HepG2 (cell line): Measurements from ENCODE around the gene MFNG. TPM values are rescaled to one million over a fixed set of nuclear protein-coding genes. Genes with fewer than 3 reads are reported as not detected.
A peak's percentile ranks its signal among the peaks of the same experiment; 100 is the strongest.
"Not testable (repeated sequence)": the region's sequence is repeated elsewhere in the genome, so short reads cannot be mapped to it uniquely, and the experiment has no call there.

ENCODE experiments used
- ATAC-seq: fragments of 200-7000 bp; cut with Tn5 transposase; 3 replicates; pipeline ENCODE4 v1.9.1; 2020; ENCODE audit warnings: mild to moderate bottlenecking, moderate library complexity
- BruUV-seq: library from RNA; stranded (reverse); fragments of 400-500 nt; replicated peaks from 2 replicates; lab custom pipeline; 2021; lab: Mats Ljungman, UMichigan
- CTCF ChIA-PET: fragments of 300-600 bp; formaldehyde crosslinking; extraction: SDS; loops from one replicate; lab custom pipeline; 2021; ENCODE audit warnings: low total read pairs, inconsistent platforms, low intra/inter-chr PET ratio; lab: Yijun Ruan, JAX
- POLR2A ChIA-PET: fragments of 350-600 bp; sonication (Branson Sonifier 250); formaldehyde crosslinking; loops from one replicate; lab custom pipeline; 2020; ENCODE audit warnings: antibody characterized with exemption, inconsistent platforms; lab: Yijun Ruan, JAX
- DNase-seq: peaks from one replicate; pipeline ENCODE4 v3.0.0-alpha.2; 2015; ENCODE audit warnings: low spot score
- FAIRE-seq: peaks from 3 replicates; lab custom pipeline; 2011; peaks lifted over from hg19 to GRCh38; lab: Jason Lieb, UNC
- H2AFZ ChIP-seq: one replicate; pipeline ENCODE4 v1.6.1; 2011; ENCODE audit warnings: low read length, inconsistent platforms
- H3K27ac ChIP-seq: fragments of 300-600 bp; 3 replicates; pipeline ENCODE4 v1.8.0; 2011; ENCODE audit warnings: mixed run types, mild to moderate bottlenecking, mixed read lengths, low read length, inconsistent platforms; ENCODE audit not compliant: insufficient read depth; ENCODE audit errors: extremely low read length
- H3K27me3 ChIP-seq, 2 experiments: fragments of 200-600 bp in 1 of 2; 2 replicates in 1 of 2; 3 replicates in 1 of 2; pipeline versions ENCODE4 v1.6.0 to v1.8.0; 2011; ENCODE audit warnings: low read length in 2 of 2, mild to moderate bottlenecking in 2 of 2, moderate library complexity in 2 of 2, inconsistent platforms in 1 of 2; ENCODE audit not compliant: insufficient read depth in 2 of 2, control insufficient read depth in 1 of 2
- H3K36me3 ChIP-seq, 2 experiments: fragments of 200-600 bp in 1 of 2; replicated peaks in 1 of 2; 2 replicates in 1 of 2; 3 replicates in 1 of 2; pipeline versions ENCODE4 v1.5.1 to v1.8.0; 2011; ENCODE audit warnings: low read length in 2 of 2, inconsistent platforms in 1 of 2; ENCODE audit not compliant: insufficient read depth in 2 of 2, control insufficient read depth in 1 of 2
- H3K4me1 ChIP-seq: 2 replicates; pipeline ENCODE4 v1.5.1; 2012; ENCODE audit warnings: low read length, inconsistent platforms; ENCODE audit not compliant: insufficient read depth
- H3K4me2 ChIP-seq: 2 replicates; pipeline ENCODE4 v1.6.0; 2011; ENCODE audit warnings: low read depth, low read length, inconsistent platforms
- H3K4me3 ChIP-seq, 3 experiments: fragments of 200-600 bp in 1 of 3; sonication (generic), shearing (Covaris generic) in 1 of 3; replicated peaks in 1 of 3; 2 replicates each; pipeline ENCODE4 v1.5.1; 2011 to 2016; ENCODE audit warnings: low read length in 3 of 3, inconsistent platforms in 2 of 3, low read depth in 2 of 3, mild to moderate bottlenecking in 2 of 3, control low read depth in 1 of 3, mixed read lengths in 1 of 3; ENCODE audit not compliant: insufficient read depth in 1 of 3
- H3K79me2 ChIP-seq: one replicate; pipeline ENCODE4 v1.6.1; 2011; ENCODE audit warnings: low read length, inconsistent platforms; ENCODE audit not compliant: insufficient read depth
- H3K9ac ChIP-seq: 2 replicates; pipeline ENCODE4 v1.6.0; 2011; ENCODE audit warnings: mild to moderate bottlenecking, low read depth, low read length, inconsistent platforms; ENCODE audit not compliant: insufficient read depth
- H3K9me3 ChIP-seq: 2 replicates; pipeline ENCODE4 v1.5.1; 2012; ENCODE audit warnings: mild to moderate bottlenecking, low read length
- H4K20me1 ChIP-seq: 2 replicates; pipeline ENCODE4 v1.6.0; 2011; ENCODE audit warnings: inconsistent platforms, mild to moderate bottlenecking, low read length, moderate library complexity; ENCODE audit not compliant: insufficient read depth
- FOSL2 ChIP-seq: sonication (generic); formaldehyde crosslinking; IDR thresholded peaks from 2 replicates; pipeline ENCODE4 v1.4.0; 2020; ENCODE audit warnings: missing genetic modification reagents
- FOXK2 ChIP-seq: fragments of 450-650 bp; IDR thresholded peaks from 2 replicates; pipeline ENCODE4 v1.6.1; 2016
- FOXM1 ChIP-seq: sonication (generic); formaldehyde crosslinking; IDR thresholded peaks from 2 replicates; pipeline ENCODE4 v1.5.0; 2020; ENCODE audit warnings: missing genetic modification reagents
- HHEX ChIP-seq: IDR thresholded peaks from 2 replicates; pipeline ENCODE4 v1.6.1; 2016; ENCODE audit warnings: control low read depth
- HMG20B ChIP-seq: conservative IDR thresholded peaks from 2 replicates; pipeline ENCODE4 v1.6.1; 2016; ENCODE audit warnings: missing genetic modification reagents, missing compliant biosample characterization
- MAF1 ChIP-seq: sonication (generic); formaldehyde crosslinking; IDR thresholded peaks from 2 replicates; pipeline ENCODE4 v1.5.0; 2020; ENCODE audit warnings: missing genetic modification reagents, borderline replicate concordance
- NFKBIZ ChIP-seq: IDR thresholded peaks from 2 replicates; pipeline ENCODE4 v1.6.1; 2018; ENCODE audit warnings: missing genetic modification reagents, missing compliant biosample characterization
- POLR2G ChIP-seq: fragments of 200-400 bp; formaldehyde crosslinking; IDR thresholded peaks from 2 replicates; pipeline ENCODE4 v1.6.1; 2018; ENCODE audit warnings: mild to moderate bottlenecking, low read depth, low read length, moderate library complexity
- RBAK ChIP-seq: sonication (generic); formaldehyde crosslinking; IDR thresholded peaks from 2 replicates; pipeline ENCODE4 v1.5.1; 2020; ENCODE audit warnings: mild to moderate bottlenecking, missing genetic modification reagents
- TBX2 ChIP-seq: sonication (generic); formaldehyde crosslinking; IDR thresholded peaks from 2 replicates; pipeline ENCODE4 v1.5.0; 2020; ENCODE audit warnings: missing genetic modification reagents, mild to moderate bottlenecking, borderline replicate concordance
- ZFP82 ChIP-seq: sonication (generic); formaldehyde crosslinking; IDR thresholded peaks from 2 replicates; pipeline ENCODE4 v1.5.1; 2020; ENCODE audit warnings: mild to moderate bottlenecking, missing genetic modification reagents, borderline replicate concordance
- ZKSCAN5 ChIP-seq: sonication (generic); formaldehyde crosslinking; IDR thresholded peaks from 2 replicates; pipeline ENCODE4 v1.5.1; 2020; ENCODE audit warnings: mild to moderate bottlenecking, missing genetic modification reagents
- ZNF557 ChIP-seq: sonication (generic); formaldehyde crosslinking; IDR thresholded peaks from 2 replicates; pipeline ENCODE4 v1.4.0; 2020; ENCODE audit warnings: missing genetic modification reagents
- ZNF724P ChIP-seq: sonication (generic); formaldehyde crosslinking; IDR thresholded peaks from 2 replicates; pipeline ENCODE4 v1.8.0; 2022; ENCODE audit warnings: missing genetic modification reagents, borderline replicate concordance
- ZNF747 ChIP-seq: sonication (generic); formaldehyde crosslinking; IDR thresholded peaks from 2 replicates; pipeline ENCODE4 v1.8.1; 2023; ENCODE audit warnings: missing genetic modification reagents, mild to moderate bottlenecking, borderline replicate concordance
- ZNF792 ChIP-seq: IDR thresholded peaks from 2 replicates; pipeline ENCODE4 v1.6.1; 2016
- ZNF839 ChIP-seq: sonication (generic); formaldehyde crosslinking; IDR thresholded peaks from 2 replicates; pipeline ENCODE4 v1.4.0; 2020; ENCODE audit warnings: missing genetic modification reagents, mild to moderate bottlenecking, borderline replicate concordance
- WGBS: methylation state at CpG from one replicate; pipeline ENCODE4 v1.1.6; 2017; ENCODE audit warnings: low lambda C conversion rate; 5-methylcytosine and 5-hydroxymethylcytosine counted together
- in situ Hi-C: cut with HindIII; loops from 2 replicates; pipeline ENCODE4 v1.10.0; 2017; ENCODE audit warnings: low pct_unique_long_range_greater_than_20kb; ENCODE audit not compliant: extremely low pct_ligation_motif_present
- intact Hi-C: fragments of 100-400 bp; cut with micrococcal nuclease; formaldehyde crosslinking; loops from one replicate; pipeline ENCODE4 v1.10.0; 2022; ENCODE audit not compliant: unreplicated experiment
- polyA plus RNA-seq, 8 experiments: library from polyadenylated mRNA; depleted of rRNA in 3 of 8; stranded (reverse) in 7 of 8; unstranded in 1 of 8; fragments of >200 nt; fragmentation: Illumina TruSeq in 4 of 8; extraction: Trizol in 4 of 8; gene quantifications; 2 replicates each; pipeline versions ENCODE4 v1.2.1 to v1.2.3, GENCODE V29; 2011 to 2016; ENCODE audit warnings: low read depth in 4 of 8, missing spikeins in 1 of 8, mixed read lengths in 1 of 8; ENCODE audit not compliant: insufficient read depth in 1 of 8
- total RNA-seq, 5 experiments: library from RNA; depleted of rRNA; stranded (reverse); fragments of >200 nt; fragmentation: Illumina TruSeq; extraction: Trizol; gene quantifications; 2 replicates each; pipeline ENCODE4 v1.2.3, GENCODE V29; 2016; ENCODE audit warnings: low read depth in 1 of 5
- TF ChIP-seq, protein P1 (sequence below): sonication (generic); formaldehyde crosslinking; conservative IDR thresholded peaks from 2 replicates; pipeline ENCODE4 v1.8.0; 2022; ENCODE audit warnings: low read depth, missing genetic modification reagents

Gene MFNG
- total and polyA plus RNA-seq, 2 of the 13 experiments (the other 11 are each of a cell fraction or from before 2014, with no cell fraction given): 1.0 to 11.7 TPM

- 0 out of 2 replicates have a peak, but pooled peaks have one; percentile 33 for TF ChIP-seq HMG20B (CRISPR knock-in tag)
- peak; percentile 74 for TF ChIP-seq FOSL2 (CRISPR knock-in tag)
- no peak for TF ChIP-seq ZNF557 (CRISPR knock-in tag)
- TF ChIP-seq HHEX: peak; percentile 87
- no peak for TF ChIP-seq FOXM1 (CRISPR knock-in tag)
- TF ChIP-seq TBX2: peak; percentile 68
Observed at GRCh38 chr22:37533995-37534394, 47.8 kb upstream of the MFNG start (continued).

DNA sequence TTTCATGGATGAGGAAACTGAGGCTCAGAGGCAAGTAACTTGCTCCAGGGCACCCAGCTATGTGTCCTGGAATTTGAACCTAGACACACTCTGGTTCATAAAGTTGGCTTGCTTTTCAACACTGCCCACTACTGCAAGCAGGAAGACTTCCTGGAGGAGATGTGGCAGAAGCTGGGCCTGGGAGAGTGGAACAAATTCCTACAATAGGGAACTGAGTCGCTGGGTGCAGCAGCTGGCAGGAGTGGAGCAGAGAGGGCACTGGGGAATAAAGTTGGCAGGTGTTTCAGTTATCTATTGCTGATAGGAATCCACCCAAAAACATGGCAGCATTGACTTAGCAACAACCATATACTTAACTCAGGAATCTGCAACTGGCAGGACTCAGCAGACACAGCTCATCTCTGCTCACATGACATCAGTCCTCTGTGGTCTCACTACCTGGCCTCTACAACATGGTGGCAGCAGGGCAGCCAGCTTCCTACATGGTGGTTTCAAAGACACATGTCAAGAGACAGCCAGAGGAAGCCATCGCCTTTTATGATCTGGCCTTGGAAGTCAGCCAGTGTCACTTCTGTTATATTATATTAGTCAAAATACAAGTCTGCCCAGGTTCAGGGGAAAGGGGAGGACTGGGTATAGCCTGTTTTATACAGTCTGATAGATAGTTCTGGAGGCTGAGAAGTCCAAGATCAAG, 43.6 kb upstream of the MFNG start:
- 71% methylated on average over 2 of the region's 2 CpGs for WGBS
- POLR2A ChIA-PET: interaction anchor here (0.9 kb wide), 1 partner anchor 104 kb away, joined by 3 read pairs; no protein-coding TSS in a partner anchor

DNA sequence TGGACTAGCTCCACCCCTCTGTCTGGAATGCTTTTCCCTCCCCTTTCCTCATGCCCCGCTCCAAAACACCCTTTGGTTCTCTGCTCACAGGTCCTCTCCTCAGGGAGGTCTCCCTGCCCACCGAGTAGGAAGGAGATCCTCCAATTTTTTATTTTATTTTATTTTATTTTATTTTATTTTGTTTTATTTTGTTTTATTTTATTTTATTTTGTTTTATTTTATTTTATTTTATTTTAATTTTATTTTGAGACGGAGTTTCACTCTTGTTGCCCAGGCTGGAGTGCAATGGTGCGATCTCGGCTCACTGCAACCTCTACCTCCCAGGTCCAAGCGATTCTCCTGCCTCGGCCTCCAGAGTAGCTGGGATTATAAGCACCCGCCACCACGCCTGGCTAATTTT, 41.8 kb upstream of the MFNG start:
- H2AFZ ChIP-seq, ATAC-seq, H4K20me1 ChIP-seq, H3K27me3 ChIP-seq, H3K79me2 ChIP-seq, H3K36me3 ChIP-seq, BruUV-seq, CTCF ChIA-PET, H3K9ac ChIP-seq, DNase-seq, in situ Hi-C loops, H3K4me3 ChIP-seq, H3K27ac ChIP-seq, H3K9me3 ChIP-seq, FAIRE-seq: not testable (repeated sequence)
- POLR2A ChIA-PET: interaction anchor here (1.2 to 1.7 kb wide), 3 partner anchors 15 to 35 kb away, joined by 4 to 11 read pairs (median 5); no protein-coding TSS in a partner anchor
- WGBS: 69% methylated on average over 9 of the region's 9 CpGs
- intact Hi-C loops: loop anchor here (10.0 kb wide), 1 partner anchor 53 kb away; no protein-coding TSS in a partner anchor
- Histone ChIP-seq H3K4me2 (peak overlapping the region; percentile 41; the same call in 1 of the 2 replicates), H3K4me1 (peaks cover 52% of the 10 kb centered on the region)

More for the DNA sequence above, 43.6 kb upstream of the MFNG start:
- peaks cover 56% of the 10 kb centered on the region for H3K4me1 ChIP-seq
- intact Hi-C loops (loop anchor here (10.0 kb wide), 1 partner anchor 55 kb away; no protein-coding TSS in a partner anchor), in situ Hi-C loops (no loop called here)
- no peak overlapping the region for H2AFZ ChIP-seq
- H4K20me1 ChIP-seq: no peaks in the 10 kb centered on the region
- TF ChIP-seq ZNF792 (CRISPR knock-in tag) (no peak), POLR2G (no peak), ZNF724P (CRISPR knock-in tag) (no peak), FOXK2 (no peak), ZFP82 (CRISPR knock-in tag) (no peak), ZNF747 (CRISPR knock-in tag) (no peak), NFKBIZ (no peak), RBAK (CRISPR knock-in tag) (no peak), MAF1 (no peak), ZKSCAN5 (CRISPR knock-in tag) (no peak), ZNF839 (CRISPR knock-in tag) (no peak)
- TF ChIP-seq, protein P1, sequence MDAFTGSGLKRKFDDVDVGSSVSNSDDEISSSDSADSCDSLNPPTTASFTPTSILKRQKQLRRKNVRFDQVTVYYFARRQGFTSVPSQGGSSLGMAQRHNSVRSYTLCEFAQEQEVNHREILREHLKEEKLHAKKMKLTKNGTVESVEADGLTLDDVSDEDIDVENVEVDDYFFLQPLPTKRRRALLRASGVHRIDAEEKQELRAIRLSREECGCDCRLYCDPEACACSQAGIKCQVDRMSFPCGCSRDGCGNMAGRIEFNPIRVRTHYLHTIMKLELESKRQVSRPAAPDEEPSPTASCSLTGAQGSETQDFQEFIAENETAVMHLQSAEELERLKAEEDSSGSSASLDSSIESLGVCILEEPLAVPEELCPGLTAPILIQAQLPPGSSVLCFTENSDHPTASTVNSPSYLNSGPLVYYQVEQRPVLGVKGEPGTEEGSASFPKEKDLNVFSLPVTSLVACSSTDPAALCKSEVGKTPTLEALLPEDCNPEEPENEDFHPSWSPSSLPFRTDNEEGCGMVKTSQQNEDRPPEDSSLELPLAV: no peak
- no peaks in the 10 kb centered on the region for H3K36me3 ChIP-seq
- no peak overlapping the region for H3K27ac ChIP-seq
- H3K9me3 ChIP-seq: no peaks in the 10 kb centered on the region
- no peaks in the 10 kb centered on the region for H3K79me2 ChIP-seq
- no TSS peak for BruUV-seq
- H3K27me3 ChIP-seq: peaks cover 0 to 13% of the 10 kb centered on the region in 2 experiments; a peak in 1 of 5 replicates
- no peak overlapping the region for H3K9ac ChIP-seq
- no peak for FAIRE-seq
- no peak for ATAC-seq
- CTCF ChIA-PET: no interaction called here
- no peak overlapping the region for H3K4me3 ChIP-seq
- H3K4me2 ChIP-seq: no peak overlapping the region
- no peak for DNase-seq
